ENCODE results near the gene RALGDS.
A peak's percentile ranks its signal among the peaks of the same experiment; 100 is the strongest.

The RALGDS gene

DNA sequence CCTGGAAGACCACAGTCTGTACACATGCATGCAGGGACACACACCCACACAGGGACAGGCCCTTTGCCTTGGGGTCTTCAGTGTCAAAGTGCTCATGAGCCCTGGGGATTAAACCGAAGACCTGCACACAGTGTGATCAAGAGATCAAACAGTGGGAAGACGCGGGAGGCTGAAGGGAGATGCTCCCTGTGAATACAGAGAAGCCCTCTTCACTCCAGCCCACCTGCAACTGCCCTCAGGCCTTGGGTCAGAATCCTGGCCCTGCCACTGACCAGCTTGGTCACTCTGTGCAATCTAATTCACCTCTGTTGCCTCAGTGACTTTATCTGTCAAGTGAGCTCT lies 2.9 kb downstream of the RALGDS start:
- TF ChIP-seq POLR2AphosphoS5 (IDR thresholded peaks at IDR 0.05; ENCODE audit: low read depth) (no peak), GABPA (IDR thresholded peaks at IDR 0.05; ENCODE audit: low read depth) (no peak), SPI1 (IDR thresholded peaks at IDR 0.05; ENCODE audit: borderline replicate concordance, low read depth) (no peak)
- TF ChIP-seq, protein P1, sequence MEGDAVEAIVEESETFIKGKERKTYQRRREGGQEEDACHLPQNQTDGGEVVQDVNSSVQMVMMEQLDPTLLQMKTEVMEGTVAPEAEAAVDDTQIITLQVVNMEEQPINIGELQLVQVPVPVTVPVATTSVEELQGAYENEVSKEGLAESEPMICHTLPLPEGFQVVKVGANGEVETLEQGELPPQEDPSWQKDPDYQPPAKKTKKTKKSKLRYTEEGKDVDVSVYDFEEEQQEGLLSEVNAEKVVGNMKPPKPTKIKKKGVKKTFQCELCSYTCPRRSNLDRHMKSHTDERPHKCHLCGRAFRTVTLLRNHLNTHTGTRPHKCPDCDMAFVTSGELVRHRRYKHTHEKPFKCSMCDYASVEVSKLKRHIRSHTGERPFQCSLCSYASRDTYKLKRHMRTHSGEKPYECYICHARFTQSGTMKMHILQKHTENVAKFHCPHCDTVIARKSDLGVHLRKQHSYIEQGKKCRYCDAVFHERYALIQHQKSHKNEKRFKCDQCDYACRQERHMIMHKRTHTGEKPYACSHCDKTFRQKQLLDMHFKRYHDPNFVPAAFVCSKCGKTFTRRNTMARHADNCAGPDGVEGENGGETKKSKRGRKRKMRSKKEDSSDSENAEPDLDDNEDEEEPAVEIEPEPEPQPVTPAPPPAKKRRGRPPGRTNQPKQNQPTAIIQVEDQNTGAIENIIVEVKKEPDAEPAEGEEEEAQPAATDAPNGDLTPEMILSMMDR (IDR thresholded peaks at IDR 0.05; ENCODE audit: insufficient read depth, low read length) = no peak
- TF ChIP-seq, protein P2, sequence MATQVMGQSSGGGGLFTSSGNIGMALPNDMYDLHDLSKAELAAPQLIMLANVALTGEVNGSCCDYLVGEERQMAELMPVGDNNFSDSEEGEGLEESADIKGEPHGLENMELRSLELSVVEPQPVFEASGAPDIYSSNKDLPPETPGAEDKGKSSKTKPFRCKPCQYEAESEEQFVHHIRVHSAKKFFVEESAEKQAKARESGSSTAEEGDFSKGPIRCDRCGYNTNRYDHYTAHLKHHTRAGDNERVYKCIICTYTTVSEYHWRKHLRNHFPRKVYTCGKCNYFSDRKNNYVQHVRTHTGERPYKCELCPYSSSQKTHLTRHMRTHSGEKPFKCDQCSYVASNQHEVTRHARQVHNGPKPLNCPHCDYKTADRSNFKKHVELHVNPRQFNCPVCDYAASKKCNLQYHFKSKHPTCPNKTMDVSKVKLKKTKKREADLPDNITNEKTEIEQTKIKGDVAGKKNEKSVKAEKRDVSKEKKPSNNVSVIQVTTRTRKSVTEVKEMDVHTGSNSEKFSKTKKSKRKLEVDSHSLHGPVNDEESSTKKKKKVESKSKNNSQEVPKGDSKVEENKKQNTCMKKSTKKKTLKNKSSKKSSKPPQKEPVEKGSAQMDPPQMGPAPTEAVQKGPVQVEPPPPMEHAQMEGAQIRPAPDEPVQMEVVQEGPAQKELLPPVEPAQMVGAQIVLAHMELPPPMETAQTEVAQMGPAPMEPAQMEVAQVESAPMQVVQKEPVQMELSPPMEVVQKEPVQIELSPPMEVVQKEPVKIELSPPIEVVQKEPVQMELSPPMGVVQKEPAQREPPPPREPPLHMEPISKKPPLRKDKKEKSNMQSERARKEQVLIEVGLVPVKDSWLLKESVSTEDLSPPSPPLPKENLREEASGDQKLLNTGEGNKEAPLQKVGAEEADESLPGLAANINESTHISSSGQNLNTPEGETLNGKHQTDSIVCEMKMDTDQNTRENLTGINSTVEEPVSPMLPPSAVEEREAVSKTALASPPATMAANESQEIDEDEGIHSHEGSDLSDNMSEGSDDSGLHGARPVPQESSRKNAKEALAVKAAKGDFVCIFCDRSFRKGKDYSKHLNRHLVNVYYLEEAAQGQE (IDR thresholded peaks at IDR 0.05; ENCODE audit: insufficient replicate concordance, low read depth) = no peak
- Histone ChIP-seq H3K27ac (replicated peaks) (no peak overlapping the region), H3K27me3 (ENCODE audit: insufficient read depth, poor library complexity, severe bottlenecking) (no peaks in the 10 kb centered on the region), H3K4me3 (replicated peaks; ENCODE audit: insufficient read depth, low read length) (no peak overlapping the region)
- DNase-seq (ENCODE audit: low read depth in 1 of 2, low spot score in 1 of 2) = no peak

DNA sequence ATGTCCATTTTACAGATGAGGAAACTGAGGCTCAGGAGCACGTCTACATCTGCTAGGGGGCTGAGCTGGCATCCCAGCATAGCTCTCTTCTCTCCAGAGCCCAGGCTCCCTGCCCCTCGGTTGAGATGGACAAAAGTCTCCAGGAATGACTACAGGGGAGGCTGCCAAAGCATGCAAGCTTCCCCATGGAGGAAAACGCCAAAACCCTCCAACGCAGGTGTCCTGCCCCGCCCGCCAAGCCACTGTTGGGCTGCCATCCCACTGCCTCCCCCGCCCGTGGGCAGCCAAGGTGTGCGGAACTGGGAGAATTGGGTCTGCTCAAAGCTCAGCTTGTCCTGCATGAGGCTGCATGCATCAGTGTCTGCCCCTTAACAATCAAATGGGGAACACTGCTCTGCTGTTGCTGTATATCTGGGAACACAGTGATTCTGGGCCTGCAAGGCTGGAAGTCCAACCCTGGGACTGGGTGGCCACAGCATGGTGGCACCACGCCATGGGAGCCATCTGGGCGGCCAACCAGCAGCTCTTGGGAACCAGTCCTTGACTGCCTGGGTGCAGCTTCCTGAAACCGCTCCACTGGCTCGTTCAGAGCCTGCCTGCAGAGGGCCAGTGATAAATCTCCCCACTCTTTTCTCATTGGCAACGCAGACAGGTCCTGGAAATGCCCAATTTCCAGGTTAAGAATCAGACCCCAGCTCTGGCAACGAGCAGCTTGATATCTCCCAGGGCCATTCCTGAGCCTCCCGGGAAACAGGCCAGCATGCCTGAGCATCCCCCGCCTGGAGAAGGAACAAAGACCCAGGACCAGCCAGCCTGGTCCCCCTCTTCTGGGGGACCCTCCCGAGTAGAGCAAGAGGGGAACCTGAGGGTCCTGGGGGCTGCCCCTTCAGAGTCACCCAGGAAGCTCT lies 3.5 kb downstream of the RALGDS start:
- no peaks in the 10 kb centered on the region for H3K27me3 ChIP-seq (ENCODE audit: insufficient read depth, poor library complexity, severe bottlenecking)
- no peak overlapping the region for H3K27ac ChIP-seq (replicated peaks)
- DNase-seq (ENCODE audit: low read depth in 1 of 2, low spot score in 1 of 2) = peak in 1 of 2 experiments; percentile 46
- TF ChIP-seq, protein P1 (IDR thresholded peaks at IDR 0.05; ENCODE audit: insufficient read depth, low read length) = no peak
- TF ChIP-seq SPI1 (IDR thresholded peaks at IDR 0.05; ENCODE audit: borderline replicate concordance, low read depth) = no peak
- TF ChIP-seq, protein P2 (IDR thresholded peaks at IDR 0.05; ENCODE audit: insufficient replicate concordance, low read depth) = no peak
- TF ChIP-seq GABPA (IDR thresholded peaks at IDR 0.05; ENCODE audit: low read depth) = no peak
- TF ChIP-seq POLR2AphosphoS5 (IDR thresholded peaks at IDR 0.05; ENCODE audit: low read depth) = no peak
- no peak overlapping the region for H3K4me3 ChIP-seq (replicated peaks; ENCODE audit: insufficient read depth, low read length)

DNA sequence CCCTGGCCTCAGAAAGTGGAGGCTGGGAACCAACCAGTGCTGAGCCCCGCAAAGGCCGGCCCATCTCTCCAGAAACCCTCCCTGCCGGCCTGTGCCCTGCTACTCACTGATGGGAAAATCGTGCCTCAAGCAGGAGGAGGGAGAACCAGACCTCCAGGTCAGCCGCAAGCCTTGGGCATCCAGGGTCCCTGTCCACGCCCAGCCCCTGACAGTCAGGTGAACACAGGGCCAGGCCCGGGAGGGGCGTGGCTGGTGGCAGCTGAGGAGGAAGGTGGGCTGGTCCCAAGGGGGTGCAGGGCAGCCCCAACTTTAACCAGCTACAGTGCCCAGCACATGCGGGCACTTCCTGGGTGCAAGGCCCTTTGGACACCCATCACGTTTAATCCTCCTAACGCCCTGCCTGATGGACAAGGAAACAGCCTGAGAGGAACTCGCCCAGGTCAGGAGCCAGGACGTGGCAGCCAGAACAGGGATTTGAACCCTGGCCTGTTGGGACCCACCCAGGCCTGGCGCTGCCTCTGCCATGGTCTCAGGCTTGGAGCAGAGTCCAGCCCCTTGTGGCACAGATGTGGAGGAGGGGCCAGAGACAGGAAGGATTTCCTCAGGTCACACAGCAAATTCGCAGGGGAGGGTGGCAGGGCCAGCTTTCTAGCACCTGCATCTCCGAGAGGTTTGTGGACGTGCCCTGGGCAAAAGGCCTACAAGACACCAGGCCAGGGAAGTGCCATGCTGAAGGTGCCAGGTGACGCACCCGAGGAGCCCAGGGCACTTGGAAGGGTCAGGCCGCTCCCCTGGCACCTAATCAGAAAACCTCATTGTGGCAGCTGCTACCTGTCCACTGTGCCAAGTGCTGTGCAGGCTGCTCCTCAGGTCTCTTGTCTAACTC lies 4.5 kb downstream of the RALGDS start:
- no peak for DNase-seq (ENCODE audit: low read depth in 1 of 2, low spot score in 1 of 2)
- TF ChIP-seq, protein P2 (IDR thresholded peaks at IDR 0.05; ENCODE audit: insufficient replicate concordance, low read depth) = no peak
- TF ChIP-seq SPI1 (IDR thresholded peaks at IDR 0.05; ENCODE audit: borderline replicate concordance, low read depth) = no peak
- no peak for TF ChIP-seq POLR2AphosphoS5 (IDR thresholded peaks at IDR 0.05; ENCODE audit: low read depth)
- TF ChIP-seq GABPA (IDR thresholded peaks at IDR 0.05; ENCODE audit: low read depth) = no peak
- TF ChIP-seq, protein P1 (IDR thresholded peaks at IDR 0.05; ENCODE audit: insufficient read depth, low read length) = no peak
- Histone ChIP-seq H3K27me3 (ENCODE audit: insufficient read depth, poor library complexity, severe bottlenecking) (no peaks in the 10 kb centered on the region), H3K4me3 (replicated peaks; ENCODE audit: insufficient read depth, low read length) (no peak overlapping the region), H3K27ac (replicated peaks) (no peak overlapping the region)
